CD4-positive, alpha-beta T cell treated with Interleukin-6 at 100 ng/mL for 8 hours (primary cell): ENCODE measurements around the gene TNK2.
"Not testable (repeated sequence)": the region's sequence is repeated elsewhere in the genome, so short reads cannot be mapped to it uniquely, and the experiment has no call there.

ENCODE experiments used
- DNase-seq: peaks from one replicate; pipeline ENCODE4 v3.0.0-alpha.2; 2020; ENCODE audit warnings: mixed read lengths, low spot score

TNK2 gene

GRCh38 chr3:195850857-195851543 lies 57.4 kb downstream of the TNK2 start:
- peak; percentile 91 for DNase-seq

- no peak for DNase-seq
These were observed 58.9 kb downstream of the TNK2 start for GRCh38 chr3:195849322-195850074.

- DNase-seq: no peak
These were observed 61.0 kb downstream of the TNK2 start for GRCh38 chr3:195847055-195847950.

- no peak for DNase-seq
These were observed 62.9 kb downstream of the TNK2 start for GRCh38 chr3:195845483-195845882.

GRCh38 chr3:195844671-195845218 lies 63.6 kb downstream of the TNK2 start:
- no peak for DNase-seq

- DNase-seq: no peak
These were observed 68.9 kb downstream of the TNK2 start for GRCh38 chr3:195839260-195840010.

- DNase-seq: no peak
These were observed 69.6 kb downstream of the TNK2 start for GRCh38 chr3:195838714-195839113.

- no peak for DNase-seq
These were observed 71.7 kb downstream of the TNK2 start for GRCh38 chr3:195836476-195837135.

GRCh38 chr3:195835791-195836190 lies 72.6 kb downstream of the TNK2 start:
- no peak for DNase-seq

- DNase-seq: no peak
These were observed 73.4 kb downstream of the TNK2 start for GRCh38 chr3:195834675-195835583.

- DNase-seq: no peak
These were observed 78.5 kb downstream of the TNK2 start for GRCh38 chr3:195829897-195830254.

GRCh38 chr3:195828762-195829161 lies 79.6 kb downstream of the TNK2 start:
- no peak for DNase-seq

GRCh38 chr3:195825857-195826804 lies 82.2 kb downstream of the TNK2 start:
- DNase-seq: no peak

- no peak for DNase-seq
These were observed 83.2 kb downstream of the TNK2 start for GRCh38 chr3:195825191-195825588.

GRCh38 chr3:195824425-195825190 lies 83.7 kb downstream of the TNK2 start:
- DNase-seq: not testable (repeated sequence)

- no peak for DNase-seq
These were observed 84.4 kb downstream of the TNK2 start for GRCh38 chr3:195823999-195824398.

- no peak for DNase-seq
These were observed 85.1 kb downstream of the TNK2 start for GRCh38 chr3:195823280-195823679.

- no peak for DNase-seq
These were observed 86.1 kb downstream of the TNK2 start for GRCh38 chr3:195822131-195822696.
